A673 (cell line): ENCODE results near the gene DENND1A.

Experiments
- EZH2 ChIP-seq: fragments of 200-600 bp; sonication (generic); IDR thresholded peaks from 2 replicates; pipeline ENCODE4 v1.6.1; 2017; ENCODE audit warnings: borderline replicate concordance, low read depth, mild to moderate bottlenecking, mixed read lengths, antibody characterized with exemption, low read length; ENCODE audit not compliant: poor library complexity, severe bottlenecking
- TF ChIP-seq, protein P1 (sequence below): fragments of 300-800, 200-600 bp; sonication (generic); conservative IDR thresholded peaks from 2 replicates; pipeline ENCODE4 v1.5.1; 2017; ENCODE audit warnings: low read depth, mild to moderate bottlenecking, antibody characterized with exemption, low read length, moderate library complexity, mixed read lengths

DNA sequence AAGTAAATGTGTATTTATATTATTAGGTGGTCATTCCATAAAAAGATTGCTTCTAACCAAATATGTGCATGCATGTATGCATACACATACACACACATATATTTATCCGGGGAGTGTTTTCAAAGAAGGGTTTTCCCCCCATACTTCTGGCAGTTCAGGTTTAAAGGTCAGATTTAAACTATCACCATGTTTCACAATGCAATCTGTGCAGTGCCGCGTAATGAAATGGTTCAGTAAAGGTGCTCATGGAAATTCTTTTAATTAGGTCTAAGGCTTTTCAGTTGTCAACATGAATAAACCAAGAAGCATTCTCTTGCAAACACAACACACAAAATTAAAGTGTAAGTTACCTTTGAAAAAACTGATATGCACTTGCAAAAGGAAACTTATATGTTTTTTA is 362.9 kb downstream of the DENND1A start:
- no peak for TF ChIP-seq EZH2
- TF ChIP-seq, protein P1, sequence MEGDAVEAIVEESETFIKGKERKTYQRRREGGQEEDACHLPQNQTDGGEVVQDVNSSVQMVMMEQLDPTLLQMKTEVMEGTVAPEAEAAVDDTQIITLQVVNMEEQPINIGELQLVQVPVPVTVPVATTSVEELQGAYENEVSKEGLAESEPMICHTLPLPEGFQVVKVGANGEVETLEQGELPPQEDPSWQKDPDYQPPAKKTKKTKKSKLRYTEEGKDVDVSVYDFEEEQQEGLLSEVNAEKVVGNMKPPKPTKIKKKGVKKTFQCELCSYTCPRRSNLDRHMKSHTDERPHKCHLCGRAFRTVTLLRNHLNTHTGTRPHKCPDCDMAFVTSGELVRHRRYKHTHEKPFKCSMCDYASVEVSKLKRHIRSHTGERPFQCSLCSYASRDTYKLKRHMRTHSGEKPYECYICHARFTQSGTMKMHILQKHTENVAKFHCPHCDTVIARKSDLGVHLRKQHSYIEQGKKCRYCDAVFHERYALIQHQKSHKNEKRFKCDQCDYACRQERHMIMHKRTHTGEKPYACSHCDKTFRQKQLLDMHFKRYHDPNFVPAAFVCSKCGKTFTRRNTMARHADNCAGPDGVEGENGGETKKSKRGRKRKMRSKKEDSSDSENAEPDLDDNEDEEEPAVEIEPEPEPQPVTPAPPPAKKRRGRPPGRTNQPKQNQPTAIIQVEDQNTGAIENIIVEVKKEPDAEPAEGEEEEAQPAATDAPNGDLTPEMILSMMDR: no peak
